ENCODE results near the gene ABHD17A. TPM values are rescaled to one million over a fixed set of nuclear protein-coding genes. Genes with fewer than 3 reads are reported as not detected.

ABHD17A gene
- total and polyA plus RNA-seq, 9 of the 15 experiments (the other 6 are each of a cell fraction or from before 2014, with no cell fraction given): 0.04 to 135 (median 21.8) TPM; not detected in 1

GRCh38 chr19:1905110-1905862, 20.0 kb upstream of the ABHD17A start, which contains the start of the genes ADAT3 and SCAMP4 (continued):
- TF ChIP-seq GMEB1 (CRISPR knock-in tag; IDR thresholded peaks at IDR 0.05) (peak; percentile 60; the same call in 1 of the 2 replicates), ZNF707 (CRISPR knock-in tag; conservative IDR thresholded peaks at IDR 0.05) (no peak; the same call in 1 of the 2 replicates), ZNF239 (CRISPR knock-in tag; IDR thresholded peaks at IDR 0.05) (no peak), NFYB (IDR thresholded peaks at IDR 0.05; ENCODE audit: extremely low read depth, insufficient read length) (no peak), PKNOX1 (IDR thresholded peaks at IDR 0.05) (no peak), ZNF778 (CRISPR knock-in tag; IDR thresholded peaks at IDR 0.05) (no peak), RAD21 (CRISPR knock-in tag; conservative IDR thresholded peaks at IDR 0.05 in 1 of 2, IDR thresholded peaks at IDR 0.05 in 1 of 2) (no peak), TCF7L2 (IDR thresholded peaks at IDR 0.05; ENCODE audit: low read depth, low read length) (no peak), NCOR1 (IDR thresholded peaks at IDR 0.05) (no peak), E2F3 (CRISPR knock-in tag; IDR thresholded peaks at IDR 0.05) (peak; percentile 75; the same call in 1 of the 2 replicates), ZFP91 (CRISPR knock-in tag; IDR thresholded peaks at IDR 0.05) (no peak), ZNF431 (CRISPR knock-in tag; IDR thresholded peaks at IDR 0.05) (no peak), SPI1 (IDR thresholded peaks at IDR 0.05; ENCODE audit: borderline replicate concordance, low read depth, low read length) (no peak), ZFP36 (IDR thresholded peaks at IDR 0.05; ENCODE audit: low read depth, low read length, partially characterized antibody) (no peak), EZH2 (IDR thresholded peaks at IDR 0.05; ENCODE audit: borderline replicate concordance, low read depth, low read length) (no peak), ARID1B (IDR thresholded peaks at IDR 0.05) (0 out of 2 replicates have a peak, but pooled peaks have one; percentile 15), ZC3H11A (IDR thresholded peaks at IDR 0.05; ENCODE audit: low read depth, low read length) (no peak), MYNN (IDR thresholded peaks at IDR 0.05) (no peak), MYNN (CRISPR knock-in tag; IDR thresholded peaks at IDR 0.05) (no peak), ZNF639 (CRISPR knock-in tag; conservative IDR thresholded peaks at IDR 0.05 in 1 of 2, IDR thresholded peaks at IDR 0.05 in 1 of 2) (0 out of 4 replicates have a peak, but pooled peaks of 1 of the 2 experiments have one; percentile 67), KAT7 (CRISPR knock-in tag; IDR thresholded peaks at IDR 0.05; ENCODE audit: borderline replicate concordance) (peak; percentile 84; the same call in 1 of the 2 replicates)

Measured in K562 (cell line).